CD4-positive, alpha-beta T cell treated with Interleukin-6 at 100 ng/mL for 8 hours (primary cell): ENCODE measurements around the gene RPE65.
A peak's percentile ranks its signal among the peaks of the same experiment; 100 is the strongest.
"Not testable (repeated sequence)": the region's sequence is repeated elsewhere in the genome, so short reads cannot be mapped to it uniquely, and the experiment has no call there.

Source experiments
- DNase-seq: peaks from one replicate; pipeline ENCODE4 v3.0.0-alpha.2; 2020; ENCODE audit warnings: mixed read lengths, low spot score

Gene RPE65

GRCh38 chr1:68449901-68450300 lies at the start of gene RPE65:
RPE65 (minus strand) TSS chr1:68449954; CDS start chr1:68449905, 49 bp downstream.
- no peak for DNase-seq

- DNase-seq: no peak
Measured at GRCh38 chr1:68497358-68497698, 47.6 kb upstream of the RPE65 start.

GRCh38 chr1:68496680-68497357 lies 47.1 kb upstream of the RPE65 start, which contains the start of gene DEPDC1:
DEPDC1 (minus strand) TSS chr1:68497082; CDS start chr1:68496999, 83 bp downstream.
- peak; percentile 66 for DNase-seq

DNA sequence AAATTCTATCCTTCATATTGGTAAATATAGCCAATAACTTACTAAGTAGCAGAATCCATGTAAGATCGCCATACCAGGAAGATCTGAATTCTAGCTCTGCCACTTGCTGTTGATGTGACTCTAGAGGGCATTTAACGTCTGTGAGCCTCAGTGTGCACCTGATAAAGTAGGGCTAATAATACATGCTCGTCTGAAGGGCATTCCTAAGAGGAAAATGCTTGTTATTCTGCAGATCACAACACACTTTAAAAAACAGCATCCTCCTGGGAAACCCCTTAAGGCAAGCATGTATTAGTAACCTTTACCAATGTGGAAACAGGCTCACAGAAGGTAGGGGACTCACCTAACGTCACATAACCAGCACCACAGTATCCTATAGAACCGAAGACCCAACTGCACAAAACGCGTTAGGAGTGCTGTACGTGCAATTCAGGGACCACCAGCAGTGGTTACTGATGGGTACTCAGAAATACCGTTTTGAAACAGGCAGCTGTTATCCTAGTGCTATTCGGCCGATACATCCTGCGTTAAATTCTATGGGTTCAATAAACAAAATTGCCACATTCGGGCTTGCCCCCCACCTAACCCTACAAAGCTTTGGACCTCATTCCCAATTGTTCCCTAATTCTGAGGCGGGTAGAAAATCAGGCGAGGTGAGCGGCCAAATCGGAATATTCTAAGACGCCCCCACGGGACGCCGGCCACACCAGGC lies 46.4 kb upstream of the RPE65 start:
- DNase-seq: no peak

DNA sequence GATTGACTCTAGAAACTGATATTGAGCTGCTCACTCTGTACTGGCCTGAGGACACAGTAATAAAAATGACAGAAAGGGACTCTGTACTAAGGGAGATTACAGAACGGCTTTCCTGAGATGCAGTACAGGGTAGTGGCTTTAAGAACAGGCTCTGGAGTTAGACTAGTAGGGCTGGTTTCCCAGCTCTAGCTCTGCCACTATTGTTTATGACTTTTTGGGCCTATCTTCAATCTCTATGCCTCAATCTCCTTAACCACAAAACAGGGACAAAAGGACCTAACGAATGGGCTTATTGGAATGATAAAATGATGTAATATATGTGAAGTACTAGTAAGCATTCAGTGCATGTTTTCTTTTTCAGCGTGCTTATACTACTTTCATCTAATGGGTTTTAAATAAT lies 45.8 kb upstream of the RPE65 start:
- DNase-seq: no peak

- no peak for DNase-seq
Measured at GRCh38 chr1:68493193-68493592, 43.4 kb upstream of the RPE65 start.

DNA sequence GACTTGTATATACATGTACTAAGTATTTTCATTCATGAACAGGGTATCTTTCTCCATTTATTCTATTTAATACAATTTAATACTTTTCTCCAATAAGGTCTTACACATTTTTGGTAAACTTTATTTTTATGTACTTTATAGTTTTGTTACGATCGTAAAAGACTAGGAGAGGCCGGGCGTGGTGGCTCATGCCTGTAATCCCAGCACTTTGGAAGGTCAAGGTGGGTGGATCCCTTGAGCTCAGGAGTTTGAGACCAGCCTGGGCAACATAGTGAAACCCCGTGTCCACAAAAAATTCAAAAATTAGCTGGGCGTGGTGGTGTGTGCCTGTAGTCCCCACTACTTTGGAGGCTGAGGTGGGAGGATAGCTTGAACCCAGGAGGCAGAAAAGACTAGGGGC lies 42.5 kb upstream of the RPE65 start:
- DNase-seq: not testable (repeated sequence)

DNA sequence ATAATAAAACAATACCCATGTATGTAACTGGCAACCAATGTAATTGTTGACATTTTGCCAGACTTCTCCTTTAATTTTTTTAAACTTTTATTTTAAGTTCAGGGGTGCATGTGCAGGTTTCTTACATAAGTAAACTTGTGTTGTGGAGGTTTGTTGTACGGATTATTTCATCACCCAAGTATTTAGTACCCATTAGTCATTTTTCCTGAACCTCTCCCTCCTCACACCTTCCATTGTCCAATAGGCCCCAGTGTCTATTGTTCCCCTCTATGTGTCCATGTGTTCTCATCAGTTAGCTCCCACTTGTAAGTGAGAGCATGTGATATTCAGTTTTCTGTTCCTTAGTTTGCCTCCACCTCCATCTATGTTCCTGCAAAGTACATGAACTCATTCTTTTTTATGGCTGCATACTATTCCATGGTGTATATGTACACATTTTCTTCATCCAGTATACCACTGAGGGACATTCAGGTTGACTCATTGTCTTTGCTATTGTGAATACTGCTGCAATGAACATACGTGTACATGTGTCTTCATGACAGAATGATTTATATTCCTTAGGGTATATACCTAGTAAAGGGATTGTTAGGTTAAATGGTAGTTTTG lies 40.4 kb upstream of the RPE65 start:
- no peak for DNase-seq

DNA sequence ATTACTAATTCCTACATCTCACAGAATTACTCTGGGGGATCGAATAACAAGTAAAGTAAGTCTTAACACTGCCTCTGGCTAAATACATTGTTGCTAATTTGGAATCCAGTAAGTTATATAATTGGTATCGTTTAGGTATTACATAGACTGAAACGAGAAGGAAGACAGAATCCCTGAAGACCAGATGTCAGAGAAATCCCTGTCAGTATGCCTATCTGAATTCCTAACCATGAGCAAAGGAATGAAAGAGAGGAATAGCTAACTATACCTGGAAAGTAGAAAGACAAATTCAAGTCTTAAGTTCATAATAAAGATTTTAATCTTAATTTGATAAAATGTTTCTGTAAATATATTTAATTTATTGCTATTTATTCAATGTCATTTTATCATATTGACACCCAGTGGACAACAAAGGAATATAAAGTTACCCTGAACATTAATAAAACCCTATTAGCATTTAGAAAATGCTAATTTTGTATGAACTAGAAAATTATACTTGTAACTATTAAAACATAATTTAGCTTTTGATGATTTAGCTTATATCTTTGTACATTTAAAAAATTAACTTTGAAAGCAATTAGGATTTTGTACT lies 35.8 kb upstream of the RPE65 start:
- DNase-seq: no peak

GRCh38 chr1:68484618-68485017 lies 34.9 kb upstream of the RPE65 start:
- no peak for DNase-seq

GRCh38 chr1:68481041-68481440 lies 31.3 kb upstream of the RPE65 start:
- no peak for DNase-seq

- DNase-seq: no peak
Measured at GRCh38 chr1:68479501-68479900, 29.7 kb upstream of the RPE65 start.

DNA sequence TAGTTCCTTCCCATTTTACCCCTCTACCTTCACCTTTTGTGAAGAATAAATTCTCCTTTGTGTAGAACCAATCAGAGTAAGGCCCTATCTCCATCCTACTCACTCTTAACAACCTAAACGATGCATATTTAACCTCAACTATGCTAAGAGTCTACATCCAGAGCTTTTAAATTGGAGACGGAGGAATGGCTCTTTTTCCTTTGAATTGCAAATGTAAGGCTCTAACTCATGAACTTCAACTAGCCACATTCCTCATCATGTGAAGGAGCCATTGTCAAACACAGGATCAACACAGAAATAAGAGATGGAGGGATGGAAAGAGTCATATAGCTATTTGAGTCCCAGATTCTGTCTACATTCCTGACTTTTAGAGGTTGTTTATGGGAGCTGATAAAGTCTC lies 28.9 kb upstream of the RPE65 start:
- no peak for DNase-seq

DNA sequence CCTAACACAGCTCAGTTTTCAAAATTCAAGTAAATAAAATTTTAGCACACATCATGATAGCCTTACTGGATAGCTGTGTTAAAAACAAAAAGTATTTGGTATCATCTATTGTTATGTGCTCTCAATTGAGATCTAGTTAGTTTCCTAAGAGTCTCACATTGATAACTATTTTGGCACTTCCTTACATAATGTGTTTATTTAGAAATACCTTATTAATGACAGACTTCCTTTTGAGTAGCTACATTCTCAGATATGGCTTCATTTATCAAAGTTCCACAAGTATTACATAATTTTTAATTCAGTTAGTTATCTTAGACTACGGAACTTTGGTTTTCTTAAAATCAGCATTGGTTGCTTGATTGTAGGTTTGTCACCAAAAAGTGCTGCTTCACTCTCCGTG lies 26.9 kb upstream of the RPE65 start:
- not testable (repeated sequence) for DNase-seq

GRCh38 chr1:68473060-68473459 lies 23.3 kb upstream of the RPE65 start:
- no peak for DNase-seq

DNA sequence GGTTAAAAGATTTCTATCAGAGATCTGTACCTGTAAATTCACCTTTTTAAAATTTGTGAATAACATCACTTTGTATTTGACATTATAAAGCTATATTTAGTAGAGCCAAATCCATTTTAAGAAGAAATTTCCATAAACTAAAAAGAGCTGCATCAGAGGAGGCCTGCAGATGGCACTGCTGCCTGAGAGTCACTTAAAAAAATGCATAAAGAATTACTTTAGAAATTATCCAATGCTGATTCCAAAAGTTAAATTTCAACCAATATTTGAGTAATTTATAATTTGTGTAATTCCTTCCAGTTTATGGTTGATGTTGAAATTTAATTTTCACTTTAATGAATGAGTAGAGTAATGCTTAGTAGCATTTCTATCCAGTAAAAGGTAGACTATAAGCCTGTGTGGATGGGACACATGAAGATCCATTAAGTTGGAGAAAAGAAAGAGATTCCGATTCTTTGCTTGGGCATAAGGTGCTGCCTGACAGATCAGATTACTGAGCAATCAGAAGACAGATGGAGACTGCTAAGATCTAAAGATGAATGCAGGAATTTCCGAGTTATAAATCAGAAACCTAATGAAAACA lies 20.7 kb upstream of the RPE65 start:
- no peak for DNase-seq

DNA sequence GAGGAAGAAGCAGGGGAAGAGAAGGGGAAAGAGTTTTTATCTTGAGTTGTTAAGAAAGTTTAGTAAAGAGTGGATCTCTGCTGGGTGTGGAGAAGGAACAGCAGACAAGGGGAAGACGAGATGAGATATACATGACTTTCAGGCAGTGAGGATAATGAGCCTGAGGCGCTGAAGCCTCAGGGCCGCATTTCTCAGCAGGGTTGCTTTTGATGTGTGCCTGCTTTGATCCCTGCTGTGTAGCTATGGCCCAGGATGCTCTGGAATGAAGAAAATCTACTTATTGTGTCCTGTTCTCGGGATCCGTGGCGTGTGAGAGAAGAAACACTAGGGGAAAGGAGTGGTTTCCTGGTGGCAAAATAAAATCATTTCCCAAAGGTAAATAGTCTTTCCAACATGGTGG lies 15.1 kb upstream of the RPE65 start:
- no peak for DNase-seq

DNA sequence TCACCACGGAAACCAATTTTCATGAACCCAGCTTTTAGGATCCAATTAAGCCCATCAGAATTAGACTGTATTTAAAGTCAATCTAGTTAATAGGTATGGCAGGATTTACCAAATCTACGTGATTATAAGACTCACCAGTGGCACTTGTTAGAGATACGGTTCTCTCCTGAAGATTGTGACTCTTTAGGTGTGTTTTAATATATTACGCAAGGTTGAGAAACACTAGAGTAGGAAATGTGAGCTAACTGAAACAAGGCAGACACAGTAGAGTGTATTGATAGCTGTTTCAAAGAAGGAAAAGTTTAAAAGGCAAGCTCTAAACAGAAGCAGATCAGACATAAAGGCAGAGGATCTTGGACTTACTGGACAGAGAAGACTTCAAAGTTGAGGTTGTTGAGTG lies 11.2 kb upstream of the RPE65 start:
- no peak for DNase-seq

- DNase-seq: no peak
Measured at GRCh38 chr1:68459796-68460195, 10.0 kb upstream of the RPE65 start.

- no peak for DNase-seq
Measured at GRCh38 chr1:68459091-68459490, 9.3 kb upstream of the RPE65 start.

- no peak for DNase-seq
Measured at GRCh38 chr1:68456202-68456601, 6.4 kb upstream of the RPE65 start.

DNA sequence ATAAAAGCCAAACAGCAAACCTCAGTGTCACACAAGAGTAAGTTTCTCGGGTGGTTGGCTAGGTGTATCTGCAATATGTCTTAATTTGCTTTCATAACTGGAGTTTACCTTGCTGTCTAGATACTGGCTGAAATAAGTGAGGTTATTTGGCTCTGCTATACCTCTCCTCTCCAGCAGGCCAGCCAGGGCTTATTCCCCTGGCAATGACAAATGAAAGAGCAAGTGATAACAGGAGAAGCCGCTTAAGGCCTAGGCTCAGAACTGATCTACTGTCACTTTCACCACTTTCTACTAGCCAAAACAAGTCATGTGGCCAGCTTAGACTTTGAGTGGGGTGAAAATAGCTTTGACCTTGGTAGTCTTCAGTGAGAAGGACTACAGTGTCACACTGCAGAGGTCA lies 4.8 kb upstream of the RPE65 start:
- DNase-seq: no peak
